HG03457 (cell line): Measurements from ENCODE around the gene OR9A4.
"Not testable (repeated sequence)": the region's sequence is repeated elsewhere in the genome, so short reads cannot be mapped to it uniquely, and the experiment has no call there.

Source experiments
- ATAC-seq: cut with Tn5 transposase; IDR thresholded peaks from one replicate; pipeline ENCODE4 v1.9.1; 2021; ENCODE audit warnings: moderate number of reproducible peaks; ENCODE audit not compliant: unreplicated experiment

Gene OR9A4, protein sequence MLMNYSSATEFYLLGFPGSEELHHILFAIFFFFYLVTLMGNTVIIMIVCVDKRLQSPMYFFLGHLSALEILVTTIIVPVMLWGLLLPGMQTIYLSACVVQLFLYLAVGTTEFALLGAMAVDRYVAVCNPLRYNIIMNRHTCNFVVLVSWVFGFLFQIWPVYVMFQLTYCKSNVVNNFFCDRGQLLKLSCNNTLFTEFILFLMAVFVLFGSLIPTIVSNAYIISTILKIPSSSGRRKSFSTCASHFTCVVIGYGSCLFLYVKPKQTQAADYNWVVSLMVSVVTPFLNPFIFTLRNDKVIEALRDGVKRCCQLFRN

DNA sequence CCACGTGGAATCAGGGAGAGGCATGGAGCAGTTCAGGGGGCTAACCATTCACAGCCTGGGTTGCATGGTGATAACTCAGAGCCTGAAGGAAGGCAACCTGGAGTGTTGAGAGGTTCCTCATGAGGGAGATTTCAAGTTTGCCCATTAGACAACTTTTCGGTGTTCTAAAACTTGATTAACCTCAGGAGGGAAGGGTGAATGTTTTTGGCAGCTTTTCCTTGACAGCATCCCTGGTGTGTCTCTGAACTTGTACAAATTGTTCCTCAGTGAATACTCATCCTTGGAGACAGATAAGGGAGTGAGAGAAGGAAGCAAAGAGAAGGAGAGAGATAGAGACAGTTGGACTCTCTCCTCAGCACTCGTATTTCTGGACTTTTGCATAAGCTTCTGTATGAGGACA, at the start of gene OR9A4:
TSS of gene OR9A4 (plus strand) at position 301 of the 400 bp plus-strand sequence. CDS start 2,477 bp downstream, outside the sequence.
- ATAC-seq, result no peak

DNA sequence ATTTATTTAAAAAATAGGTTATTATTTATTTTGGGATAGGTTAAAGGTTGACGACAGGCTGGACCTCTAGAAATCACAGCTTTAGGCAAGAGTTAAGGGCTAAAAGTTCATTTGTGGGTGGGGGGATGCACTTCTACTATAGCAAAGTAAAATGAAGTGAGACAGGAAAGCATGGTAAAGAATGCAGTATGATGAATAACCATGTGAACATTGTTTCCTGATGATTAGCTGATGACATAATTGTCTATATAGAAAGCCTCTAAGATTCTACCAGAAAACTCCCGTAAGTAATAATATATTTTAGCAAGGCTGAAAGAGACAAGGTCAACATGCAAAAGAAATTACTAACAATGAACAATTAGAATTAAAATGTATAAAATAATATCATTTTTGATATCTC, 49.2 kb upstream of the OR9A4 start:
- ATAC-seq, result no peak

DNA sequence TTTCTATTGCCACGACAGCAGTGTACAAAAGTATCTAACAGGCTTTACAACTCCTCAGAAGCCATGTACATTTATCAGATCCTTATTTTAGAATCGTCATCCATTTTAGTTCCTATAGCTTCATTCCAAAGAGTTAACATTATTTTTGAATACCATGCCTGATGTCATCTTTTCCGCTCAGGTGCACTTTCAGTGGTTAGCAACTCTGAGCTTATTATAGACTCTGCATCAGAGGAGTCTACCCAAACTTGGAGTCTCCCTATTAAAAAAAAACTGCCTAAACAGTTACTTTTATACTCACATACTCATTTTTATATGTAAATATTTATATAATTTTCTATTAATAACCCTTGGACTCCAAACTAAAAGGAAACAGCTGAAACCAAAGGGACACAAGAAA, 43.3 kb upstream of the OR9A4 start:
- ATAC-seq, result no peak

DNA sequence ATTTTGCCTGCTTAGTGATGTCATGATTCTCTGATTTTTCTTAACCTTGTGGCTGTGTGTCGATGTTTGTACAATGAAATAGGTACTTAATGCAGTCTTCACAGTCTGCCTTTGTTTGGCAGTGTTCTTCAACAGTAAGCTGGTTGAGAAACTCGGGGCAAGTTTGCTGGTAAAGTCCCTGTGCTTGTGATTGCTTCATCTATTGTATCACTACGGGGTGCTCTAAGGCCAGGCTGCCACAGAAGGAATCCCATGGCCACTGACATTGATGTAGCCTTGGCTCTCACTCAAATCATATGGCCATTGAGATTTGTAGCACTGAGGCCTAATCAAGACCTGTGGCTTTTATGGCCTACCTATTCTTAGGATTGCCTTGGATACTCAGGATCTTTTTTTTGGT, 41.4 kb upstream of the OR9A4 start:
- ATAC-seq, result no peak

DNA sequence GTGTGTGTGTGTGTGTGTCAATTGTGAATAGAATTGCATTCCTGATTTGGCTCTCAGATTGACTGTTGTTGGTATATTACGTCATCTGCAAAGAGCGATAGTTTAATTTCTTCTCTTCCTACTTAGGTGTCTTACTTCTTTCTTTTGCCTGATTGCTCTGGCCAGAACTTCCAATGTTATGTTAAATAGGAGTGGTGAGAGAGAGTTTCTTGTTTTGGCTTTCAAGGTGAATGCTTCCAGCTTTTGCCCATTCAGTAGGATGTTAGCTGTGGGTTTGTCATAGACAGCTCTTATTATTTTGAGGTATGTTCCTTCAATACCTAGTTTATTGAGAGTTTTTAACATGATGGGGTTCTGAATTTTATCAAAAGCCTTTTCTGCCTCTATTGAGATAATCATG, 40.7 kb upstream of the OR9A4 start:
- no peak for ATAC-seq

DNA sequence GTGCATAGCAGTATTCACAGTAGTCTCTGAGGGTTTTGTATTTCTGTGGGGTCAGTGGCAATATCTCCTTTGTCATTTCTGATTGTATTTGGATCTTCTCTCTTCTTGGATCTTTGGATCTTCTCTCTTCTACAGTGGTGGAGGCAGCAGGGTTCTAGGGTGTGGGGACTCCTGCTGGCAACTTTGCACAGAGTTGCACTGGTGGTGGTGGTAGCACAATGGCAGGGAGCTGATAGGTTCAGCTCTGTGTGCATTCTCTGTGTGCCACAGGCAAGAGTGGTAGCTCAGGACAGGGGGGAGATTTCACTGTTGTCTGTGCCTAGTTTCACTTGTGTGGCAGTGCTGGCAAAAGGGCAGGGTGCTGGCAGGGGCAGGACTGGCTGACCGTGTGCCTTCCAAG, 39.8 kb upstream of the OR9A4 start:
- ATAC-seq, result no peak

DNA sequence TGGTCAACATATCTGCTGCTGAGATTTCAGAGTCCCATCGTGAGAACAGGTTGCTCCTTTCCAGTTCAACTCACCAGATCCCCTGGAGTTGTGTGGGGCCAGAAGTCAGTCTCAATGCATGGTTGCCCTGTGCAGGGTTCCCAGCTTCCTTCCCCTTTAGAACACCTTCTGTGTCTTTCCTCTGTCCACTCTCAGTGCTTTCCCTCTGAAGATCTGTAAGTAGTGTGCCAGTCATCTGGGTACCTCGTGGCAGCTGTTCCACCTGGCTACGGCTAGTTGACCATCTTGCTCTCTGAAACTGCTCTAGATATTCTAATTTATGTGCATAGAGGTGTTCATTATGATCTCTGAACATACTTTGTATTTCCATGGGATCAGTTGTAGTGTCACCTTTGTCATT, 38.8 kb upstream of the OR9A4 start:
- ATAC-seq, result no peak

DNA sequence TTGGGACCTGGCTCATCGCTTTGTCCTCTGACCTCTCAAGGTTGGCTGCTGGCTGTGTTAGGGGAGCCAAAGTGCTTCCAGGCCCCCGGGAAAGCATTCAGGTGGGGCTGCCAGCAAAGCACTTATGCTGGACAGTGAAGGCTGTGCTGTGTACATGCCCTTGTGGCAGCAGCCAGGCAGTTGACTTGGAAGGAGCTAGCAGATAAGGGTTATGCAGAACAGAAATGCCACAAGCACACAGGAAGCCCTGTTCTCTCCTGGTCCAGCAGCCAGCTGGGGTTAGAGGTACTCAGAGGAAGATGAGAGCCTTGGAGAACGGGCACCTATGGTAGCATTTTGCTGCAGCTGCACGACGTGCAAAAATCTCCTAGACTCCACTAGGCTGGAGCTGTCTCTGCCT, 35.2 kb upstream of the OR9A4 start:
- no peak for ATAC-seq

DNA sequence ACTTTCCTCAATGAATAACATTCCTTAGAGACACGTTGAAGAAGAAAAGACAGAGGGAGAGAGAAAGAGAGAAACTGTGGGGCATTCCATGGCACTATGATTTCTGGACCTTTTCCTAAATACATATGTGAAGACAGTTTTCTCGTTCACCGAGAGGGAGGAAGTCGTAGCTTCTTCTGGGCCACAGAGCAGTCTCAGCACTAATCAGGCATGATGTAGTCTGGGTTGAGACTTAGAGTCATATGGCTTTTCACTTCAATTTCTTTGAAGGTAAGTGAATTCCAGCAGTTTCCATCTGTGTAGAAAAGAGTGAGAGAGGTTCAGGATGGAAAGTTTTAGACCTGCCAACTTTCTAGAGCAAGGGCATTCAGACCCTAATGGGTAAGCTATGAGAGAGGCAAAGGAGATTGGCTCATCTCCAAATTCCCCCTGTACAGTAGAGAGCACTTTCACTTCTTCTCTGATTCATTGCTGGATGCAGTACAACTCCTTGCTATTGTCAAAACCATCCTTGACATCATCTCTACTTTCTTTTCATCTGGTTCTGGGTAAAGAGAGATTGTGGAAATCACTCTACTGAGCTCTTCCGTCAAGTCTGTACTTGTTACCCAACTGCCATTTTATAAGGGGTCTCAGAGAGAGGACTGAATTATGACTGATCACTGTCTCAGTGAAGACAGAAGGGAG, 31.5 kb upstream of the OR9A4 start:
- peak; percentile 52 for ATAC-seq

DNA sequence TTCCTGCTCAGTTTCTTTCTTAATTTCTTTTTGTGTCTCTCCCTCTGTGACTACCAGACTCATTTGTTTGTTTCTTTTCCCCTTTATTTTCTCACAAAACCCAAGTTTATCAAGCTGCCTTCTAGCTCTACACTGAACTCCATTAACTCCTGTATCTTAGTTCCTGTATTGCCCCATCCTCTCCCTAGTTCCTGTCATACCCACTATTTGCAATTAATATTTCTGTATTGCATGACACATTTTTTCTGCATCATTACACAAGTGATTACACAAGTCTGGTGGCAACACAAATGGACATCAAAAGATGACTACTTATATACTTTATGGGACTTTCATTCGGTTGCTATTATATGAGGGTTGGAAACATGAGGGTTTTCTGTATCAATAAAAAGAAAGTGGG, 26.9 kb upstream of the OR9A4 start:
- ATAC-seq, result no peak

DNA sequence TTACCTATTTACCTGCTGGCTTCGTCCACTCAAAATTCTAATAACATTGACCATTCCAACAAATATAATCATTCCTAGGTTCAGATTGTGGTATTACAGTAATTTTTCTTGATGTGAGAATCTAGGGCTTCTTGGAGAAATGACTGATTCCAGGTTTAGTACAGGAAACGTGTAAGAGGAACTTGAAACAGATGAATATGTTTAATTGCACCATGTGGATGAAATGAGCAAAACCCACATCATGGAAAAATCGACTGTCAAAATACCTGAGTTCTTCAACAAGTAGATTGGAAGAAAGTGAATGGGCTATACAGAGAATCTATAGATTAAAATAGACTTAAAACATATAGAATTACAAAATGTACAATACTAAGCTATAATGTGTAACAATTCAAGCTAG, 24.9 kb upstream of the OR9A4 start:
- no peak for ATAC-seq

DNA sequence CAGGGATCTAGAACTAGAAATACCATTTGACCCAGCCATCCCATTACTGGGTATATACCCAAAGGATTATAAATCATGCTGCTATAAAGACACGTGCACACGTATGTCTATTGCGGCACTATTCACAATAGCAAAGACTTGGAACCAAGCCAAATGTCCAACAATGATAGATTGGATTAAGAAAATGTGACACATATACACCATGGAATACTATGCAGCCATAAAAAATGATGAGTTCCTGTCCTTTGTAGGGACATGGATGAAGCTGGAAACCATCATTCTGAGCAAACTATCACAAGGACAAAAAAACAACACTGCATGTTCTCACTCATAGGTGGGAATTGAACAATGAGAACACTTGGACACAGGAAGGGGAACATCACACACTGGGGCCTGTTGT, 16.8 kb upstream of the OR9A4 start:
- ATAC-seq, result not testable (repeated sequence)

DNA sequence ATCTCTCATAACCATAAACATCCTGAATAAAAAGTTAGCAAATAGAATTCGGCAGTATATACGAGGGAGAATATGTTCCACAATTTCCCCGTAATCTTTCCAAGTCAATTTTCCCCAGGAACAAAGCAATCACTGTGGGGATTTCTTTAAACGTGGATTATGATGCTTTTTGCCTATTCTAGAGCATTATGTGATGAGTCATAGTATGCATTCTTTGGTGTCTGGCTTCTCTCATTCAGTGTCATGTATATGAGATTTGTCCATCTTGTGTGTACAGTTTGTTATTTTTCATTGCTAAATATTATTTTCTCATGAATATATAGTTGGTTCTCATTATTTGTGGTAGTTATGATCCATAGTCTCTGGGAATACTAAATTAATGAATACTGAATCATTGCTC, 9.9 kb upstream of the OR9A4 start:
- ATAC-seq, result no peak

DNA sequence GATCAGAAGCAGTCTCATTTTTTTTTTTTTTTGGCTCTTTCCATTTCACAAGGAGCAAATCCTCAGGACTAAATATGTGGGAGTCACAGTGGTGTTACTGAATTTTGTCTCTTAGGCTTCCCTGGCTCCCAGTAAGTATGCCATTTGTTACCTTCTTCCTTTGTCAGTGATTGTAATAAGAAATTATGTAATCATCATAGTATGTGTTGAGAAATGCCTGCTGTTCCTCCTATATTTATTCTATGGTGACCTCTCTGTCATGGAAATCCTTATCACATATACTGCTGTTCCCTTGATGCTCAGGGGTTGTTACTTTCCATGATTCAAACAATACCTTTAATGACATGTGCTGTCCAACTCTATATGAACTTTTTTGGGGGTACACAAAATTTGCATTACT, 4.8 kb upstream of the OR9A4 start:
- no peak for ATAC-seq

DNA sequence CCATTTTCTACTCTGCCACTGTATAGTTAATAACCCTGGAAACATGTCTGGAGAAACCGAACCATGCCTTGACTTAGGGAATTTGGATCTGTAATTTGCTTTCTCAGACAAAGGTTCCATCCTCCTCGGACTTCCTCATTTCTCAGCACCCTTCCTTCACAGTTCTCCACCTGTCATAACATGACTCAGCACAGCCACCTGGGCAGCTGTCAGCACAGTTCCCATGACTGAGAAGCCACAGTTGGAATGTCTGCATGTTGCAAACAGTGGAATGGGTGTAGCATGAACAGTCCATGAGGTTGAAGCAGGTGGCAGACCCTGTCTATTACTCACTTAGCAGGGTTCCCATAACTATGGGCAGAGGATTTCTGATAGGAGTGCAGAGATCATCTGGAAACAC, 634 bp upstream of the OR9A4 start:
- no peak for ATAC-seq

DNA sequence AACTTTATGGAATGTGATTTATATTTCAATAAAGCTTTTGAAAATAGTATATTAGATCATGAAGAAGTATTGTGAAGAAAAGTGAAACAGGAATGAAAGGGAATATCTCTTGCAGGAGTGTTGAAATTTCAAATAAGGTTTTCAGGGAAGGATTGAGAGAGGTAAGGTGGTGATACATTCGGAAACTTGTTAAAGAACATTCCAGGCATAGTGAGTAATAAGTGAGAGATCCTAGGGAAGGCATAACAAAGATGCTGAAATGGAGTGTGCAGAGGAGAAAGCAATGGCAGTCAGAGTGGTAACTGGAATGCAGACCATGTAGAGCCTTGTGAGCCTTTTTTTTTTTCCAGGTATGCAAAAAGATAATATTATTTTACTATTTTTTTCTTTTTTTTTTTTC, 4.1 kb downstream of the OR9A4 start:
- no peak for ATAC-seq

DNA sequence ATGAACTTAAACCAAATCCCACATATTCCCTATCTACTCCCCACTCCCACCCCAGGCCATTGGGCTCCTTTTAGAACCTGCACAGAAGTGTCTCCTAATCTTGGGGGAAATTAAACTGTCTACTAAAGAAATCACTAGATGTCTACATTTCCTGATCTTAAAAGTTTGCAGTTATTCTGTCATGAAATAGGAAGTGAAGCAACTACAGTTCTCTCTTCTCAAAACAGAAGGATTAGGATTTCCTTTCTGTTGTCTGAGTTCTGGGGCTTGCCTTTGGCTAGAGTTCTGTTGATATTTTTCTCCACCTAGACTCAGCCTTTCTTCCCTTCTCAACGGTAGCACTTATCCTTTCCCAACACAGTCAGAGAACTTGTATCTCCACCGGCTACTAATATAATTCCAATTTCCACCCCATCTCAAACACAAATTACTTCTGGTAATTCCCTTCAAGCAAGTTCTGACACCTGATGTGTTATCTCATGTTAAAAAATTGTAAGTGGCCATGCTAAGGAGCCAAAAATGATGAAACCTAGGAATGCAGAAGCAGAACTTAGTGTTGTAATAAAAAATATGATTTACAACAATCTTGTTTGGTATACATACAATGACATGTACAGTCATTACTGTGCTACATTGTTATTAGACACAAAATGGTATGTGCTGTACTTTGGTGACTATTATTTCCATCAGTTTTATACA, 12.1 kb downstream of the OR9A4 start:
- no peak for ATAC-seq

DNA sequence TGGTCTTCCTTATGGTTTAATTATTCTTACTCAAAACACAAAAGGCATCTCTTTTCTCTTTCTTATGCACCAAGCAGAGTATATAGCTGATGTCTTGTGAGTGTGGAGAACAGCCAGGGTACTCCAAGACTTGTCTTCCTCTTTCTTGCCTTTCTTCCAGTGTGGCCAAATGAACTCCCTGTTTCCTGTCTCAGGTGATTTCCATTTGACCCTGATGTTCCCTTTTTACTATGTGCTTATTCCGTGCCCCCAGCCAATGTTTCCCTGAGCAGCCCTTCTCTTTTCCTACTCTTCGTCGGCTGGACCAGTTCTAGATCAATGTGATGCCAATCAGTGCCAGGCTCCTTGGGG, 12.6 kb downstream of the OR9A4 start:
- ATAC-seq, result no peak

DNA sequence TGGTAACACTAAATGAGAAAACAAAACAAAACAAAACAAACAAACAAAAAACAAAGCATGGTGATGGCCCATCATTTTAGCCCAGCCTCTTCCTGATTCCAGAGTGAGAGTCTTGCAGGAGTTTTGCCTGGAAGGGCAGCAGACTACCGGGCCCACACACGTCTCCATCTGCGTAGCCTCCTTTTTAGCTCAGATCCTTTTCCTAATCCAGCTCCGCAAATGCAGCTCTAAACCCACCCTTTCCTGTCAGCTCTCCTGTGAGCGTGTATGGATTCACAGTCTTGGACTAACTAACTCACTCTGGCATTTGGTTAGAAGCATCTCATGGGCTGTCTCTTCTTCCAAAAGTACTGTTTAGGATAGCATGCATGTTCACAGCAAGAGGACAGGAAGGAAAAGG, 14.0 kb downstream of the OR9A4 start:
- ATAC-seq, result no peak

DNA sequence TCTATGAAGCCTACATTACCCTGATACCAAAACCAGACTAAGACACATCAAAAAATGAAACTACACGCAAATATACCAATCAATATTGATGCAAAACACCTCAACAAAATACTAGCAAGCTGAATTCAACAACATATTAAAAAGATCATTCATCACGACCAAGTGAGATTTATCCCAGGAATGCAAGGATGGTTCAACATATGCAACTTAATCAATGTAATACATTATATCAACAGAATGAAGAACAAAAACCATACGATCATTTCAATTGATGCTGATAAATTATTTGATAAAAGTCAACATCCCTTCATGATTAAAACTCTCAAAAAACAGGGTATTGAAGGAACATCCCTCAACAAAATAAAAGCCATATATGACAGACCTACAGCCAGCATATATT, 24.9 kb downstream of the OR9A4 start:
- ATAC-seq, result no peak

DNA sequence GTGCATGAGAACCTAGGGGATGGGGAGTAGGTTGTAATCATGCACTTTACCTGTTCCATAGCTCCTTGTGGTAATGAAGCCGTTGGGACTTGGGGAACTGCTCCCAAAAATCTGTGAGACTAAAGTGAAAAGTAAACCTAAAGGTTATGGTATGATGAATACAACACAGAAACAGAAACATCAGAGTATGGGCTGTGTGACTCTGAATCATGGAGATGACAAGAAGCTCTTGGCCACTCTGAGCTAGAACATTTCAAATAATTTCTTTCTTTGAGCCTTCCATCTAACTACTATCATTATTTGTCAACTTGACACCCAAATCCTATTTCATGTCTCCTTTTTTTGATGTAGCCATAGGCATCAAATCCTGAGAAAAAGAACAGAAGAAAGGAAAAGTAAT, 27.6 kb downstream of the OR9A4 start:
- no peak for ATAC-seq

DNA sequence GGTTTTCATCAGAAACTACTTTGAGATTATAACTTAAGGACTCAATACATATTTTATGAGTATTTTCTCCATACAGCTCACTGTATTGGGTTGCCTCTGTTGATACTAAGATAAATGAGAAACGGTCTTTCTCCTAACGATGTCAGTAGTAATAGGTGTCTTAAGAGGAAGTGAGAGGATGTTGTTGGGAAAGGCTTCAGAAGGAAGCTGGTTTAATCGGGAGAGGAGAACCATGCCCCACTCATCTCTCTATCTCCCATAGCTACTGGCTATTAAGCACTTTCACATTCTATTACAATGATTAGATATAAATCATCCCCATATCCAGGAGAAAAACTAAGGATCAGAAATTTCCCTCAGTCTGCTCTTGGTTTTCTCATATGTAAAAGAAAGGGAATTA, 28.6 kb downstream of the OR9A4 start:
- ATAC-seq, result no peak
